Tibial nerve (tissue), 4 donors: ENCODE data around the gene PPP2R5B. TPM values are rescaled to one million over a fixed set of nuclear protein-coding genes. Genes with fewer than 3 reads are reported as not detected.
A peak's percentile ranks its signal among the peaks of the same experiment; 100 is the strongest.

Experiments used
- DNase-seq, 2 donors: peaks; one replicate each; pipeline ENCODE4 v3.0.0-alpha.2; 2019; ENCODE audit warnings: low spot score in 2 of 2
- H3K27ac ChIP-seq, 4 donors: fragments of 200-600 bp; sonication (generic) in 3 of 4; one replicate each; pipeline ENCODE4 v1.5.1; 2017 to 2019; ENCODE audit warnings: mild to moderate bottlenecking in 1 of 4
- H3K27me3 ChIP-seq, 2 donors: fragments of 200-600 bp; sonication (generic) in 1 of 2; one replicate each; pipeline versions ENCODE4 v1.5.1 to v1.6.0; 2017 to 2019
- H3K36me3 ChIP-seq, 3 donors: fragments of 200-600 bp; sonication (generic); one replicate each; pipeline ENCODE4 v1.5.1; 2018 to 2019
- H3K4me1 ChIP-seq, 4 donors: fragments of 200-600 bp; sonication (generic) in 3 of 4; one replicate each; pipeline ENCODE4 v1.5.1; 2017 to 2019
- H3K4me3 ChIP-seq, 4 donors: fragments of 200-600 bp; sonication (generic) in 3 of 4; one replicate each; pipeline ENCODE4 v1.5.1; 2017 to 2019; ENCODE audit warnings: mild to moderate bottlenecking in 1 of 4, moderate library complexity in 1 of 4
- H3K9me3 ChIP-seq, 4 donors: fragments of 200-600 bp; sonication (generic) in 3 of 4; one replicate each; pipeline ENCODE4 v1.5.1; 2017 to 2019
- EP300 ChIP-seq, 2 donors: sonication (generic); formaldehyde crosslinking; IDR thresholded peaks; one replicate each; pipeline ENCODE4 v1.6.1; 2017; ENCODE audit warnings: antibody characterized with exemption in 2 of 2, mild to moderate bottlenecking in 1 of 2
- POLR2A ChIP-seq, 2 donors: fragments of 450-650 bp; IDR thresholded peaks; one replicate each; pipeline ENCODE4 v1.6.1; 2017; ENCODE audit warnings: antibody characterized with exemption in 2 of 2, mild to moderate bottlenecking in 2 of 2, moderate library complexity in 2 of 2
- WGBS, 2 donors: methylation state at CpG; one replicate each; pipeline ENCODE4 v1.1.5; 2018; 5-methylcytosine and 5-hydroxymethylcytosine counted together
- total RNA-seq, 4 donors: library from RNA; depleted of rRNA; stranded (reverse); fragments of >200 nt; gene quantifications; one replicate each; pipeline ENCODE4 v1.1.0, GENCODE V29; 2016
- TF ChIP-seq, protein P1 (sequence below), 5 experiments: fragments of 200-600 bp in 3 of 5; fragments of 450-650 bp in 2 of 5; sonication (generic) in 3 of 5; IDR thresholded peaks; one replicate each; pipeline ENCODE4 v1.5.1; 2016 to 2019; ENCODE audit warnings: antibody characterized with exemption in 5 of 5, mild to moderate bottlenecking in 3 of 5, moderate library complexity in 2 of 5

Gene PPP2R5B
- total RNA-seq, 4 donors from 2014 or later: 10.7 to 21.4 (median 20.2) TPM

DNA sequence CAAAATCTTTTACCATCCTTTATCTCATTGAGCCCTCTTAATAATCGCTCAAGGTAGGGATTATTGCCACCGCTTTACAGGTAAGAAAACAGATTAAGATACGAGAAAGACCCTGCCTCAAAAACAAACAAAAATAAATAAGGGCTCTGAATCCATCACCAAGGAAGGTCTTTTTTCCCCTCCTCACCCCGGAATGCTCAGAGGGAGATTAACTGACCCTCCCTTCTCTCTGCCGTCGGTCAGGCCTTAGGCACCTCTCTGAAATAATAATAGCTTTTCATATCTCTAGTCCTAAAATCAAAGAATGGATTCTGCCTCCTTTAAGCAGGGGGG lies 6.9 kb upstream of the PPP2R5B start:
- Histone ChIP-seq H3K9me3 (no peaks in the 10 kb centered on the region), H3K4me3 (peak overlapping the region; percentile 32 to 90 (median 87)), H3K36me3 (peaks cover 0 to 19% (median 16%) of the 10 kb centered on the region in 3 donors), H3K27ac (peak overlapping the region; percentile 72 to 92 (median 86)), H3K27me3 (no peaks in the 10 kb centered on the region), H3K4me1 (peaks cover 0 to 33% (median 15%) of the 10 kb centered on the region in 4 donors)
- TF ChIP-seq, protein P1, sequence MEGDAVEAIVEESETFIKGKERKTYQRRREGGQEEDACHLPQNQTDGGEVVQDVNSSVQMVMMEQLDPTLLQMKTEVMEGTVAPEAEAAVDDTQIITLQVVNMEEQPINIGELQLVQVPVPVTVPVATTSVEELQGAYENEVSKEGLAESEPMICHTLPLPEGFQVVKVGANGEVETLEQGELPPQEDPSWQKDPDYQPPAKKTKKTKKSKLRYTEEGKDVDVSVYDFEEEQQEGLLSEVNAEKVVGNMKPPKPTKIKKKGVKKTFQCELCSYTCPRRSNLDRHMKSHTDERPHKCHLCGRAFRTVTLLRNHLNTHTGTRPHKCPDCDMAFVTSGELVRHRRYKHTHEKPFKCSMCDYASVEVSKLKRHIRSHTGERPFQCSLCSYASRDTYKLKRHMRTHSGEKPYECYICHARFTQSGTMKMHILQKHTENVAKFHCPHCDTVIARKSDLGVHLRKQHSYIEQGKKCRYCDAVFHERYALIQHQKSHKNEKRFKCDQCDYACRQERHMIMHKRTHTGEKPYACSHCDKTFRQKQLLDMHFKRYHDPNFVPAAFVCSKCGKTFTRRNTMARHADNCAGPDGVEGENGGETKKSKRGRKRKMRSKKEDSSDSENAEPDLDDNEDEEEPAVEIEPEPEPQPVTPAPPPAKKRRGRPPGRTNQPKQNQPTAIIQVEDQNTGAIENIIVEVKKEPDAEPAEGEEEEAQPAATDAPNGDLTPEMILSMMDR (IDR thresholded peaks at IDR 0.05): no peak
- TF ChIP-seq POLR2A (IDR thresholded peaks at IDR 0.05) (no peak), EP300 (IDR thresholded peaks at IDR 0.05) (no peak)
- 7 to 14% methylated on average over 6 of the region's 6 CpGs for WGBS, 2 donors
- no peak for DNase-seq

DNA sequence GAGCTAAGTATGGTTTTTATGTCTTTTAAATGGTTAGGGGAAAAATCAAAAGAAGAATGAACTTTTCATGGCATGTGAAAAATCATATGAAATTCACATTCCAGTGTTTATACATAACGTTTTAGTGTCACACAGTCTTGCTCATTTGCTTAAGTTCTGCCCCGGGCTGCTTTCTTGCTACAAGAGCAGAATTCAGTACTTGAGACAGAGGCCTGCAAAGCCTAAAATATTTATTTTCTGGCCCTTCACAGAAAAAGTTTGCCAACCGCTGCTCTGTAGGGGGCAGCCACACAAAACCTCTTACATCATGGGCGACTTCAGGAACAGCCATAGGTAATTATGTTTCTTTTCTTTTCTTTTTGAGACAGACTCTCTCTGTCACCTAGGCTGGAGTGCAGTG lies 6.5 kb upstream of the PPP2R5B start:
- no peaks in the 10 kb centered on the region for H3K27me3 ChIP-seq
- H3K36me3 ChIP-seq: peaks cover 0 to 15% (median 12%) of the 10 kb centered on the region in 3 donors
- no peak for DNase-seq
- H3K9me3 ChIP-seq: no peaks in the 10 kb centered on the region
- 4 to 5% methylated on average over 4 of the region's 4 CpGs for WGBS, 2 donors
- H3K4me1 ChIP-seq: peaks cover 0 to 33% (median 15%) of the 10 kb centered on the region in 4 donors
- peak overlapping the region; percentile 72 to 92 (median 86) for H3K27ac ChIP-seq
- TF ChIP-seq POLR2A (IDR thresholded peaks at IDR 0.05): no peak
- TF ChIP-seq, protein P1 (IDR thresholded peaks at IDR 0.05): peak in 3 of 5 experiments; percentile 12 to 29 (median 12)
- TF ChIP-seq EP300 (IDR thresholded peaks at IDR 0.05): no peak
- peak overlapping the region; percentile 32 to 90 (median 87) for H3K4me3 ChIP-seq

DNA sequence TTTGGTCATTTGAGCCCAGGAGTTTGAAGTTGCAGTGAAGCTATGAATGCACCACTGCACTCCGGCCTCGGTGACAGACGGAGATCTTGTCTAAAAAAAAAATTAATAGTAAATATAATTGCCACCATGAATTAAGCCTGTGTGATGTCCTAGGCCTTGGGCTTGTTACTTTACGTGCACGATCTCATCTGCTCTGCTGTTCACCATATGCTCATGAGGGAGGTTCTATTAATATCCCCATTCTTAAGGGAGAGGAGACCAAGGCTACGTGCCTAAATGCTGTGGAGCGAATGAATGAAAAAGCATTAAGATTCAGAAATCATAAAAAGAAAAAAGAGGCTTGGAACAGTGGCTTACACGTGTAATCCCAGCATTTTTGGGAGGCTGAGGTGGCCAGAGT lies 4.9 kb upstream of the PPP2R5B start:
- DNase-seq: no peak

DNA sequence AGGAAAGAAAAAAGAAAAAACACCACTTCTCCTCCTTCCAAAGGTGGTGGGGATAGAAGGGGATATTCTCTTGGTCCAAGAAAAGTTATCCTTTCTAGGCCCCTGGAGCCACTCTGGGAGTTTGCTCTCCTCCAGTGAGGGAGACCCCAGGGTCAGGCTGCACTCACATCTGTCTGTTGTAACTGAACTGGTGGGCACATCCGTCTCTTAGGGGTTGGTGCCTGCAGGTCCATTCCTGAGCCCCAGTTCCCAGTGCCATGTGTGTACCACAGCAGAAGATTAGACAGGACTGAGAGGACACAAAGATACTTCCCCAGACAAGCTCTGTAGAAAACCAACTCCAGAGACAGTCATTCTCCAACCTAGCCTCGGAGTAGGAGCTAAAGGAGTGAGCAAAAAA lies 4.4 kb upstream of the PPP2R5B start:
- DNase-seq: no peak
- no peaks in the 10 kb centered on the region for H3K9me3 ChIP-seq
- no peak overlapping the region for H3K4me3 ChIP-seq
- no peak overlapping the region for H3K27ac ChIP-seq
- H3K36me3 ChIP-seq: no peaks in the 10 kb centered on the region
- TF ChIP-seq EP300 (IDR thresholded peaks at IDR 0.05) (no peak), POLR2A (IDR thresholded peaks at IDR 0.05) (no peak)
- TF ChIP-seq, protein P1 (IDR thresholded peaks at IDR 0.05): no peak
- H3K4me1 ChIP-seq: peaks cover 0 to 47% (median 19%) of the 10 kb centered on the region in 4 donors
- H3K27me3 ChIP-seq: no peaks in the 10 kb centered on the region
- 68 to 76% methylated on average over 2 of the region's 2 CpGs for WGBS, 2 donors

More for the DNA sequence above, 4.9 kb upstream of the PPP2R5B start:
- Histone ChIP-seq H3K36me3 (no peaks in the 10 kb centered on the region), H3K4me3 (no peak overlapping the region), H3K4me1 (peaks cover 0 to 46% (median 17%) of the 10 kb centered on the region in 4 donors), H3K27me3 (no peaks in the 10 kb centered on the region), H3K9me3 (no peaks in the 10 kb centered on the region), H3K27ac (no peak overlapping the region)
- 72 to 73% methylated on average over 8 of the region's 8 CpGs for WGBS, 2 donors
- TF ChIP-seq, protein P1 (IDR thresholded peaks at IDR 0.05): no peak
- no peak for TF ChIP-seq POLR2A (IDR thresholded peaks at IDR 0.05)
- TF ChIP-seq EP300 (IDR thresholded peaks at IDR 0.05): no peak

DNA sequence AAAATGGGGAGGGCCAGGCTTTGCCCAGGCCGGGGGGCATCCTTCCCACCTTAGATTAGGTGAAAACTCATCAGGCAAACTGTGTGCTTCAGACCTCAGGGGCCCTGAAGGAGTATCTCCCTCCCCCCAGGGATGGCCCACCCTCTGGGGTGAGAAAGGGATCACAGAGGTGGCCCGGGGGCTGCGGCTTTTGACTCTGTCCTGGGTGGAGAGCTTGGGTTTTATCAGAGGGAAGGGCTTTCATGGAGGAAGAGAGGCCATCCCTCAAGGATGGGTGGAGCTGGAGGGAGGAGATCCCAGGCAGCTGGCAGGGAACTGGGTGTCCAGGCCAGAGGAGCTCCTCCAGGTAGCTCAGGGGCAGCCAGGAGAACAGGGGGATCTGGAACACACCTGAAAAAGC lies 3.1 kb upstream of the PPP2R5B start:
- H3K4me3 ChIP-seq: no peak overlapping the region
- DNase-seq: no peak
- H3K36me3 ChIP-seq: peaks cover 0 to under 1% (median 0%) of the 10 kb centered on the region in 3 donors
- WGBS, 2 donors: 58 to 71% methylated on average over 2 to 3 of the region's 3 CpGs
- no peak overlapping the region for H3K27ac ChIP-seq
- no peaks in the 10 kb centered on the region for H3K9me3 ChIP-seq
- no peaks in the 10 kb centered on the region for H3K27me3 ChIP-seq
- TF ChIP-seq POLR2A (IDR thresholded peaks at IDR 0.05) (no peak), EP300 (IDR thresholded peaks at IDR 0.05) (no peak)
- TF ChIP-seq, protein P1 (IDR thresholded peaks at IDR 0.05): no peak
- peaks cover 0 to 47% (median 19%) of the 10 kb centered on the region in 4 donors for H3K4me1 ChIP-seq
